ENCODE measurements around the gene KCTD7.
"Not testable (repeated sequence)": the region's sequence is repeated elsewhere in the genome, so short reads cannot be mapped to it uniquely, and the experiment has no call there.

KCTD7 gene

DNA sequence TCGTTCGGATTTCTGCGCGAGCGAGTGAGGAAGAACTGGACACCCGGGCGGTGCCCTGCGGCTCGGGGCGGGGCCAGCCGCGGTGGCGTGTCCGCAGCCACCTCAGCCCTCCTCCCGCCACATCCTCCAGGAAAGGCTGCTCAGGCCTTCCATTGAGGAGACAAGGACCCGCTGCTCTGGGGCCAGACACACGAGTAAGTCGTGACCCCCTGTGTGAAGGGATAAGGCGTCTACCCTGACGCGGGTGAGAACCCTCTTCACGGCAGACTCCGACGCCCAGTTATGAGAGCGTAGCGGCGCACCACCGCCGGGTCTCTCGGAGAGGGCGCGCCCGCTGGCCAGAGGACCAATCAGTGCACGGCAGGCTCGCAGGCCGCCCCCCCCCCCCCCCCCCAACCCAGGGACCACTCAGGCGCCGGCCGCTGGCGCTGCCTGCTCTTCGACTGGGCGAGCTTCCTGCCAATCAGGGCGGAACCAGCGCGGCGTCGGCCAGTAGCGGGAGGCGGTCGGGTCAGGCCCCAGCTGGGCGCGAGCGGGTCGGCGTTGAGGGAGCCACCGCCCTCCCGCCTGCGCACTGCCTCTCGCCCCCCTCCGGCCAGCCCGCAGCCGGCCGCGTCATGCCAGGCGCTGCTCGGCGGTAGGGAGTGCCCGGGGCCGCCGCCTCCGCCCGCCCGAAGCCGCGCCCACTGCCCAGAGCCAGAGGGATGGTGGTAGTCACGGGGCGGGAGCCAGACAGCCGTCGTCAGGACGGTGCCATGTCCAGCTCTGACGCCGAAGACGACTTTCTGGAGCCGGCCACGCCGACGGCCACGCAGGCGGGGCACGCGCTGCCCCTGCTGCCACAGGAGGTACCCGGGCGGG, at the start of gene KCTD7:
TSS of gene KCTD7 (plus strand) at position 521 of the 861 bp plus-strand sequence. CDS start at position 705, 184 bp downstream.
- H3K36me3 Mint-ChIP-seq = peaks cover 7 to 12% of the 10 kb centered on the region in 2 donors
- no peaks in the 10 kb centered on the region for H3K27me3 Mint-ChIP-seq
- H3K27ac Mint-ChIP-seq = peak within 1 kb of the TSS; percentile 97
- ATAC-seq (replicated peaks) (peak; percentile 89 to 90), DNase-seq (peak; percentile 98)
- peaks cover 32 to 49% of the 10 kb centered on the region in 2 donors for H3K4me1 Mint-ChIP-seq
- H3K9me3 Mint-ChIP-seq = no peaks in the 10 kb centered on the region
- peak within 1 kb of the TSS; percentile 87 to 91 for H3K4me3 Mint-ChIP-seq

GRCh38 chr7:66580380-66580779, 48.3 kb upstream of the KCTD7 start:
- not testable (repeated sequence) for H3K27ac Mint-ChIP-seq; ATAC-seq (replicated peaks); DNase-seq; H3K9me3 Mint-ChIP-seq; H3K27me3 Mint-ChIP-seq; H3K4me3 Mint-ChIP-seq
- Mint-ChIP-seq H3K4me1 (peaks cover 31 to 57% of the 10 kb centered on the region in 2 donors), H3K36me3 (peaks cover 27 to 45% of the 10 kb centered on the region in 2 donors)

DNA sequence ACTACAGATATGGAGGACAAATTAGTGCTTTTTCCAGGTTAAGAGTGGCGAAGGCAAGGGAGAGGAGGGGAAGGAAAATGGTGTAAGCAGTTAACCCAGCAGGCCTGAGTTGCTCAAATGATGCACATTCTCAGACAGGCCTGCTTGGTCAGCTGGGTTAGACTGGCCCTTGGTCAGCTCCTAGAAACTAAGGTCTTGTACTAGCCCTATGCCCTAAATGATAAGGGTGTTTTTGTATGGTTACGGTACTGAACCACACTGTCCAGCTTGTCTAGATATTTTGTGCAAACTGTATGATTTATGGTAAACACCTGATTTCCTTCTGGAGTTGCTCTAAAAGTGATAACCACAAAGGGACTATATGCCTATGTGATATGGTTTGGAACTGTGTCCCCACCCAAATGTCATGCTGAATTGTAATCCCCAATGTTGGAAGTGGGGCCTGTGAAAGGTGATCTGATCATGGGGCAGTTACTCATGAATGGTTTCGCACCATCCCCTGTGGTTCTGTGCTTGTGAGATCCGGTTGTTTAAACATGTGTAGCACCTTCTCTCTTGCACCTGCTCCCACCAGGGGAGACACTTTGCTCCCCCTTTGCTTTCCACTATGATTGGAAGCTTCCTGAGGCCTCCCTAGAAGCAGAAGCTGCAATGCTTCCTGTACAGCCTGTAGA, 45.7 kb upstream of the KCTD7 start:
- ATAC-seq (replicated peaks); H3K4me3 Mint-ChIP-seq; H3K9me3 Mint-ChIP-seq; DNase-seq; H3K27ac Mint-ChIP-seq; H3K27me3 Mint-ChIP-seq: not testable (repeated sequence)
- Mint-ChIP-seq H3K36me3 (peaks cover 27 to 32% of the 10 kb centered on the region in 2 donors), H3K4me1 (peaks cover 23 to 51% of the 10 kb centered on the region in 2 donors)

DNA sequence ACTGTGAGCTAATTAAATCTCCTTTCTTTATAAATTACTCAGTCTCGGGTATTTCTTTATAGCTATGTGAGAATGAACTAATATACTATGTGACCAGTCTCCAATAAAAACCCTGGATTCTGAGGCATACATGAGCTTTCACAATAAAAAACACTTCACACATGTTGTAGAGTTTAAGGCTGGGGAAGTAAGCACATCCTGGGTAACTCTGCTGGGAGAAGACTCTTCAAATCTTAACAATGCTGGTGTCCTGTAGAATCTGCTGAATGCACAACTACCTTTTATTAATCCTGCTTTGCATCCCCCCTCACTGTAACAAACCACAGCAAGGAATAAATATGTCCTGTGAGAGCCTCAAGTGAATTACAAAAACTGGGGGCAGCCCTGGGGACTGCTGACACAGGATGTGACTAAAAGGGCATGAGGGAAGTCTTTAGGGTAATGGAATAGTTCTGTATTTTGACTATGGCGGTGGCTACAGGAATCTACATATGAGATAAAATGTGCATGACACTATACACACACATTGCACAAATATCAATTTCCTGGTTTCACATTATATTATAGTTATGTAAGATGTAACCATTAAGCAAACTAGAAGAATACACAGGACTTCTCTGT, 45.1 kb upstream of the KCTD7 start:
- Mint-ChIP-seq H3K4me1 (peaks cover 19 to 51% of the 10 kb centered on the region in 2 donors), H3K27me3 (no peaks in the 10 kb centered on the region), H3K36me3 (peaks cover 27 to 32% of the 10 kb centered on the region in 2 donors), H3K4me3 (no peak overlapping the region), H3K9me3 (no peaks in the 10 kb centered on the region), H3K27ac (no peak overlapping the region)
- no peak for DNase-seq
- ATAC-seq (replicated peaks) = peak in 1 of 2 donors; percentile 29

DNA sequence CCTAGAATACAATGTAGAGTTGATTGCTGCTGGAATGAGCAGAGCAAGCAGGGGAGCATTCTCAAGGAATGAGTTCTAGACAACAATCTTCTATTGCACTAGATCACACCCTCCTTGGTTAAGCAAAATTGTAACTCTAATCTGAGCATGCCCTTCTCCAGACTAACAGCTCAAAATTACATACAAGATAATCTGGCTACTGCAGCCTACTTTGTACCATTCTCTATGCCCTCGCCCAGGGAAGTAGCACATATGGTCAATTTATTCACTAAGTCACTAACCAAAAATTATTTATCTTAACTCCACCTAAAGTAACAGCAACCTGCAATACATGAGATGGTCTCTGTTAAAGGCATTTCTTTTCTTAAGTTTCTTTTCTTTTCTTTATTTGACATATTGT, 42.5 kb upstream of the KCTD7 start:
- Mint-ChIP-seq H3K36me3 (peaks cover 32% of the 10 kb centered on the region in 2 donors), H3K27ac (no peak overlapping the region), H3K9me3 (no peaks in the 10 kb centered on the region), H3K4me1 (peaks cover 30 to 67% of the 10 kb centered on the region in 2 donors), H3K27me3 (no peaks in the 10 kb centered on the region), H3K4me3 (no peak overlapping the region)
- DNase-seq (no peak), ATAC-seq (replicated peaks) (no peak)

DNA sequence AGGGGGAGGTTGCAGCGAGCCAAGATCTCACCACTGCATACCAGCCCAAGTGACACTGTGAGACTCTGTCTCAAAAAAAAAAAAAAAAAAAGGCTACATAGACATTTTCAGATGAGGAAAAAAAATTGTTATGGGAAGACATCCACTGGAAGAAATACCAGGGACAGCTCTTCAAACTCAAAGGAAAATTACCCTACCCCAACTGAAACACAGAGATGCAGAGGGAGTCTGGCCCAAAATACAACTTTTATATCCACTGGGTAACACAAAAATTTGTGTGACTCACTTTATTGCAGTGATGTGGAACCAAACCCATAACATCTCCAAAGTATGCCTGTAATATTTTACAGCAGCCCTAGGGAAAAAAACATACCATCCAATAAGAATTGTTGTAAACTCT, 40.5 kb upstream of the KCTD7 start:
- H3K4me3 Mint-ChIP-seq; H3K27me3 Mint-ChIP-seq; DNase-seq; ATAC-seq (replicated peaks); H3K9me3 Mint-ChIP-seq; H3K27ac Mint-ChIP-seq: not testable (repeated sequence)
- peaks cover 40 to 67% of the 10 kb centered on the region in 2 donors for H3K4me1 Mint-ChIP-seq
- H3K36me3 Mint-ChIP-seq = peaks cover 19 to 22% of the 10 kb centered on the region in 2 donors

DNA sequence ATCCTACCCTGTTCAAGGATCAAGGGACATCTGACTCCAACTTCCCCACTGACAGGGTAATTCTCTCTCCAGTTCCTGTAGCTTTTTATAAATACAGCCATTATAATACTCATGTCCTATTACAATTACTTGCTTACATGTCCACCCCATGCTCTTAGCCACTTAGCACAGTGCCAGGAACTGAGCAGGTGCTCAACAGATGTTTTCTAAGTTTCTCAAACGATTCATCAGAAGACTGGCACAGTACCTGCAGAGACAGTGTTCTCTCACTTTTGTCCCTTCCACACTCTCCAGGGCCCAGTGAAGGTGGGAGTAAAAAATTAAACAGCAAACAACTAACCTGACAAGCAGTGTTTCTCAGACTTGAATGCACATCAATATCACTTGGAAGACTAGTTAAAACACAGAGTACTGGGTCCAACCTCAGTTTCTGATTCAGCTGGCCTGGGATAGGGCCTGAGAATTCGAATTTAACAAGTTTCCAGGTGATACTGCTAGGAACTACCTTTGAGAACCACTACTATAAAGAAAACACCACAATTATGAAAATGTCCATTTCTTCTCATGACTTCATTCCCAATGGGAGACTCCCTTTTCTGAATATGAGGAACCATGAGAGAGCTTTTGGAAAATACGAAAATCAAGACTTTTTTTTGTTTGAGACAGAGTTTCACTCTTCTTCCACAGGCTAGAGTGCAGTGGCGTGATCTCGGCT, 39.7 kb upstream of the KCTD7 start:
- H3K27me3 Mint-ChIP-seq; ATAC-seq (replicated peaks); DNase-seq; H3K9me3 Mint-ChIP-seq: not testable (repeated sequence)
- H3K4me1 Mint-ChIP-seq = peaks cover 36 to 60% of the 10 kb centered on the region in 2 donors
- peaks cover 13 to 16% of the 10 kb centered on the region in 2 donors for H3K36me3 Mint-ChIP-seq
- H3K27ac Mint-ChIP-seq = peak overlapping the region; percentile 44
- peak overlapping the region in 1 of 2 donors; percentile 3 for H3K4me3 Mint-ChIP-seq

DNA sequence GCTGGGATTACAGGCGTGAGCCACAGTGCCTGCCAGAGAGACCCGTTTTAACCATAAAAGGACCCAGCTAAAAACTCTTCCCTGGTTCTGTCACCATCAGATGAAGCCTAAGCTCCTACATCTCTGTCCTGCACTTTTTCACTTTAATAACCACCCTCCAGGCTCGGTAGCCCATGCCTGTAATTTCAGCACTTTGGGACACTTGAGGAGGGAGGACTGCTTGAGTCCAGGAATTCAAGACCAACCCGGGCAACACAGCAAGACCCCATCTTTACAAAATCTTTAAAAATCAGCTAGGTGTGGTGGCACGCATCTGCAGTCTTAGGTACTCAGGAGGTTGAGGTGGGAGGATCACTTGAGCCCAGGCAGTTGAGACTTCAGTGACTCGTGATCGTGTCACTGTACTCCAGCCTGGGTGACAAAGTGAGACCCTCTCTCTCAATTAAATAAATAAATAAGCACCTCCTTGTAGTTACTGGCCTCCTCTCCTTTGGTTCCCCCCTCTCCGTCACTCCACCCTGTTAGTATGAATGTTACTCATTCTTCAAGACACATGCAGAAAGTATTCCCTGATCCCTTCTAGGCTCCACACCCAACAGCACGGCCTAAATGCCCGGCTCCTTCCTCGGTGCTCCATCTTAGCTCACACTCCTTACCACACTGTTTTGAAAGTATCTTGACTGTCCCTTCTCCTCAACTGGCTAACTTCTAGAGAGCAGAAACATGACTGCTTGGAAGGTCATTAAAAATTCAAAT, 38.2 kb upstream of the KCTD7 start:
- H3K4me1 Mint-ChIP-seq = peaks cover 34 to 60% of the 10 kb centered on the region in 2 donors
- ATAC-seq (replicated peaks); H3K27me3 Mint-ChIP-seq; DNase-seq; H3K9me3 Mint-ChIP-seq: not testable (repeated sequence)
- peak overlapping the region; percentile 71 for H3K27ac Mint-ChIP-seq
- peaks cover 8 to 10% of the 10 kb centered on the region in 2 donors for H3K36me3 Mint-ChIP-seq
- H3K4me3 Mint-ChIP-seq = peak overlapping the region; percentile 76 to 100

DNA sequence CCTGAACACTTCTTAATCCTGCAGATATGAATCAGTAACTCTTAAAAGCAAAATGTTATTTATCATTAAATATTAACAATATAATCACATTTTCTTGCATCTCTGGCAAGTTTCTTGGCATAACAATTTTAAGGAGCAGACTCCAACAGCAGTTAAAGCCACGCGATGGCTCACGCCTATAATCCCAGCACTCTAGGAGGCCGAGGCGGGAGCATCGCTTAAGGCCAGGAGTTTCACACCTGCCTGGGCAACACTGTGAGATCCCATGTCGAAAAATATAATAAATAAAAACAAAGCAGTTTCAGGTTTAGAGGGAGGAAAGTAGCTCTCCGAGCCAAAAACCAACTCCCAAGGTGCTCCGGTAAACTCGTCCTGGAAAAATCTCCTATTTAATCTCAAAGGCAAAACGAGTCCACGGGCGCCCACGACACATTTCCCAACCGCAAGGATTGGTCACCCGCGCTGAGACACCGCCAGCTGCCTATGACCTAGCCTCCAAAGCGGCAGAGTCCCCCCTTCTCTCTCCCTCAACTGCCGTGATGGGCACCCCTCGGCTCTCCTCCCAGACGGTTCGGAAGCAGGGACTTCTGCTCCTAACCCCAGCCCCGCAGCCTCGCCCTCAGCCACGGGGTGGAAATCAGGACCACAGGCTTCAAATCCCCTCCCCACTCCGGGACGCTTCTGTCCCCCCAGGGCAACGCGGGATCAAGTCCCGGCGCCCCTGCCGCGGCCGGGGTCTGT, 37.5 kb upstream of the KCTD7 start:
- H3K36me3 Mint-ChIP-seq = peaks cover 8 to 13% of the 10 kb centered on the region in 2 donors
- not testable (repeated sequence) for H3K9me3 Mint-ChIP-seq, DNase-seq, H3K27me3 Mint-ChIP-seq
- H3K4me3 Mint-ChIP-seq = peak overlapping the region; percentile 96 to 100
- ATAC-seq (replicated peaks) = peak; percentile 10 to 11
- H3K27ac Mint-ChIP-seq = peak overlapping the region; percentile 97
- peaks cover 34 to 60% of the 10 kb centered on the region in 2 donors for H3K4me1 Mint-ChIP-seq

GRCh38 chr7:66591799-66592596, 36.7 kb upstream of the KCTD7 start:
- Mint-ChIP-seq H3K4me1 (peaks cover 32 to 55% of the 10 kb centered on the region in 2 donors), H3K4me3 (peak overlapping the region; percentile 96 to 100), H3K27ac (peak overlapping the region; percentile 97), H3K36me3 (peaks cover 8 to 13% of the 10 kb centered on the region in 2 donors), H3K27me3 (no peaks in the 10 kb centered on the region), H3K9me3 (no peaks in the 10 kb centered on the region)
- DNase-seq (peak; percentile 88), ATAC-seq (replicated peaks) (peak; percentile 99)

GRCh38 chr7:66592597-66593146, 36.0 kb upstream of the KCTD7 start:
- Mint-ChIP-seq H3K4me3 (peak overlapping the region; percentile 96 to 100), H3K4me1 (peaks cover 32 to 53% of the 10 kb centered on the region in 2 donors), H3K27ac (peak overlapping the region; percentile 97), H3K36me3 (peaks cover 8 to 13% of the 10 kb centered on the region in 2 donors)
- not testable (repeated sequence) for H3K27me3 Mint-ChIP-seq, DNase-seq, H3K9me3 Mint-ChIP-seq
- ATAC-seq (replicated peaks) = peak; percentile 16 to 28

- not testable (repeated sequence) for ATAC-seq (replicated peaks); H3K27me3 Mint-ChIP-seq; H3K4me3 Mint-ChIP-seq; H3K9me3 Mint-ChIP-seq; DNase-seq; H3K27ac Mint-ChIP-seq
- Mint-ChIP-seq H3K4me1 (peaks cover 25 to 39% of the 10 kb centered on the region in 2 donors), H3K36me3 (peaks cover 8 to 13% of the 10 kb centered on the region in 2 donors)
These were observed 34.6 kb upstream of the KCTD7 start for GRCh38 chr7:66594082-66594481.

All from stimulated activated naive B cell treated with anti-CD40 and anti-IgM and Interleukin-4, amounts not matched to agents 10 μg/mL and 1 μg/mL and 100 μg/mL, for 72 hours (primary cell).